ENCODE data around the gene LRWD1. TPM values are rescaled to one million over a fixed set of nuclear protein-coding genes. Genes with fewer than 3 reads are reported as not detected.
"Not testable (repeated sequence)": the region's sequence is repeated elsewhere in the genome, so short reads cannot be mapped to it uniquely, and the experiment has no call there.

LRWD1 gene
- total RNA-seq, 1 donor from 2014 or later, result 22.1 TPM

DNA sequence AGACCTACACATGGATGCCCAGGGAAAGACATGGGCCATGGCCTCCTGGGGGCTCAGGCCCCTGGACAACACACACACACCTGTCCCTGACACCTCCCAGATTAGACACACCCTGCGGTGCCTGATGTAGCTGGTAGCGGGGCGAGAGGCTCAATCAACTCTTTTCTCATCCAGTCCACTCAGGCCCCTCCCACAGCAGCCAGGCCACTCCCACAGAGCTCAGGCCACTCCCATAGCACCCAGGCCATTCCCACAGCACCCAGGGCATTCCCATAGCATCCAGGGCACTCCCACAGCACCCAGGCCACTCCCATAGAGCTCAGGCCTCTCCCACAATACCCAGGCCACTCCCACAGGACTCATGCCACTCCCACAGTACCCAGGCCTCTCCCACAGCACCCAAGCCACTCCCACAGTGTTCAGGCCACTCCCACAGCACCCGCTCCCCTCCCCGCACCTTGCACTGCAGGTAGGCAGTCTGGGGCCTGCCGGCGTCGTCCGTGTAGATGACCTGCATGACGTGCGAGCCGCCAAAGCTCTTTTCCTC, 25.8 kb downstream of the LRWD1 start:
- H3K27ac Mint-ChIP-seq (ENCODE audit: unreplicated experiment); H3K27me3 Mint-ChIP-seq (ENCODE audit: unreplicated experiment); DNase-seq (ENCODE audit: extremely low spot score, unreplicated experiment); H3K36me3 Mint-ChIP-seq (ENCODE audit: unreplicated experiment); H3K4me3 Mint-ChIP-seq (ENCODE audit: unreplicated experiment); H3K4me1 Mint-ChIP-seq (ENCODE audit: unreplicated experiment); H3K9me3 Mint-ChIP-seq (ENCODE audit: unreplicated experiment): not testable (repeated sequence)

DNA sequence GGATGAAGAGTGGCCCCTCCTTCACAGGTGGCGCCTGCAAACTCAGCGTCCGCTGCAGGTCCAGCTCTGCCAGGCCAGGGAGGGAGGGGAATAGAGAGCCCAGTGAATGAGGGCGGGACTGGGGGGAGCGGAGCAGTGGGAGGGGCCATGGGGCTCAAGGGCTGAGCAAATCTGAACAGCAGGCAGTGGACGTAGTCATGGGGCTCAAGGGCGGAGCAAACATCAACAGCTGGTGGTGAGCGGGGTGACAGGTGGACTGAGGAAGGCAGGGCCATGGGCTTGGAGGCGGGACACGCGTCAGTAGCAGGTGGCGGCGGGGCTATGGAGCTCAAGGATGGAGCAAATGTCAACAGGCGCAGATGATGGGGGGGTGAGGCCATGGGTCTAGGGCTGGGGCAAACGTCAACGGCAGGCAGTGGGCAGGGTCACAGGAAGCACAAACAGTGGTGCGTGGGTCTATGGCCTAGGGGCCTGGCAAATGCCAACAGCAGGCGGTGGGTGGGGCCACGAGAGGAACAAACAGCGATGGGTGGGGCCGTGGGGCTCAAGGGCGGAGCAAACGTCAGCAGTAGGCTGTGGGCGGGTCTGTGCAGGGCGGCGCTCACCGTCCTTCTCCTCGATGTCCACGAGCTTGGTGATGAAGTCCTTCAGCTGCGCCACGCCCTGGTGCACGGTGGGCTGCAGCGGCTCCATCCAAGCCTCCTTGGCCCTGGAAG, 28.6 kb downstream of the LRWD1 start:
- not testable (repeated sequence) for H3K9me3 Mint-ChIP-seq (ENCODE audit: unreplicated experiment); DNase-seq (ENCODE audit: extremely low spot score, unreplicated experiment); H3K36me3 Mint-ChIP-seq (ENCODE audit: unreplicated experiment); H3K4me1 Mint-ChIP-seq (ENCODE audit: unreplicated experiment); H3K27ac Mint-ChIP-seq (ENCODE audit: unreplicated experiment); H3K4me3 Mint-ChIP-seq (ENCODE audit: unreplicated experiment); H3K27me3 Mint-ChIP-seq (ENCODE audit: unreplicated experiment)

DNA sequence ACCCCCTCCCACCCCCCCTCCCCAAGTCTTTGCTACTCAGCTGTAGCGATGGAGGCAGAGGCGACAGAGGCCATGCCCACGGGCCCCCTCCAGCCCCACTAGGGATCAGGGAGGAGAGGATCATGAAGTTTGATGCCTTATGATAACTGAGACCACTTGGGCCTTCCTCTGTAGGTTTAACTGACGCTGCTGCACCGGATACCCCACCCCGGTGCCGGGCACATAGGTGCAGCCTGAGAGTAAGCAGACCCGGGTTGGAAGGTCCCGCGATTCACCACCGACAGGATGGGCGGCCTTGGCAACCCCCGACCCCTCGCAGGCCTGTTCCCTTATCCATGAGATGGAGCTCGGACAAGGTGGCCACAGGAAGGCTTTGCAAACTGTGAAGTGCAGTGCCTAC, 29.2 kb downstream of the LRWD1 start:
- H3K27ac Mint-ChIP-seq (ENCODE audit: unreplicated experiment); H3K9me3 Mint-ChIP-seq (ENCODE audit: unreplicated experiment); H3K27me3 Mint-ChIP-seq (ENCODE audit: unreplicated experiment): not testable (repeated sequence)

DNA sequence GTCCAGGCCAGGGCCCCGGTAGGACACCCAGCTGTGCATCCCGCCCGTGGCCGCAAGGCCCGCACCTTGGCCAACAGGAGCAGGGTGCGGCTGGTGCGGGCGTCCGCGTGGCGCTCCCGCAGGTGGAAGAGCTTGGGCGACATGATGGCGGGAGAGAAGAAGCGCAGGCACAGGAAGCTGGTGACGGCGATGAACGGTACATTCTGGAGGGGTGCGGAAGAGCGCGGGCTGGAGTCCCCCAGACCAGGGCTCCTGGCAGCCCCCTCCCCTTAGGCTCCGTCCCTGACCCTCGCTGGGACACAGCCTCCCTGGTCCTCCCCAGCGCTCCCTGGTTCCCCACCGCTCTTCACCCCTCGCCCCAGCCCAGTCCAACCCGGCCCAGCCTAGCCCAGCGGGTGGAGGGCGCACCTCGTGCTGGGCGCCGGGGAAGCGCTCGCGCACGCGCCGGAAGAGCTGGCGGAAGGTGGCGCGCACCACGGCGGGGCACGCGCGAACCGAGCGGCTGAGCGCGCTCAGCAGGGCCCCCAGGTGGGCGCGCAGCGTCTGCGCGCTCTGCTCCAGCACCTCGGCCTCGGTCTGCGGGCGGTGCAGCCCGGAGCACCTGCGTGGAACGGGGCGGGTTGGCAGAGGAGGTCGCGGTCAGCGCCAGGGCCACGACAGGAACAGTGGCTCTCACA, 29.8 kb downstream of the LRWD1 start:
- H3K4me3 Mint-ChIP-seq (ENCODE audit: unreplicated experiment); H3K27ac Mint-ChIP-seq (ENCODE audit: unreplicated experiment); H3K27me3 Mint-ChIP-seq (ENCODE audit: unreplicated experiment); H3K9me3 Mint-ChIP-seq (ENCODE audit: unreplicated experiment); DNase-seq (ENCODE audit: extremely low spot score, unreplicated experiment); H3K4me1 Mint-ChIP-seq (ENCODE audit: unreplicated experiment); H3K36me3 Mint-ChIP-seq (ENCODE audit: unreplicated experiment): not testable (repeated sequence)

More for the DNA sequence above, 29.2 kb downstream of the LRWD1 start:
- not testable (repeated sequence) for DNase-seq (ENCODE audit: extremely low spot score, unreplicated experiment); H3K36me3 Mint-ChIP-seq (ENCODE audit: unreplicated experiment); H3K4me1 Mint-ChIP-seq (ENCODE audit: unreplicated experiment); H3K4me3 Mint-ChIP-seq (ENCODE audit: unreplicated experiment)

DNA sequence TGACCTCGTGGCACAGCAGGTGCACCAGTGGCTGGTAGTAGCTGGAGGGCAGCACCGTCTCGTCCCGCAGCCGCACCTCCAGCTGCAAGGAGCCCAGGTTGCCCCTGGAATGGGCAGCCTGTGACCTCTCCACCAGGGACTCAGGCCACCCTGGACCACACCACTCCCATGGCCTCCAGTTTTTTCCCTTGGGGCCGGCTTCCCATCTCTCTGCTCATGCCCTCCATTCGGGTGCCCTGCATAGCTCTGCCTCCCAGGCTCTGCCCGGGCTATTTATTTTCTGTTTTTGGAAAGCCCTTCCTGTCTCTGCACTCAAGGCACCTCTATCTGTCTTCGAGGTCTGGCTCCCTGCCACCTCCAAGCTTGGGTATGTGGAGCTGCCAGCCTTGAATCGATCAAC, 32.1 kb downstream of the LRWD1 start:
- not testable (repeated sequence) for H3K36me3 Mint-ChIP-seq (ENCODE audit: unreplicated experiment); H3K27me3 Mint-ChIP-seq (ENCODE audit: unreplicated experiment); DNase-seq (ENCODE audit: extremely low spot score, unreplicated experiment); H3K4me1 Mint-ChIP-seq (ENCODE audit: unreplicated experiment); H3K9me3 Mint-ChIP-seq (ENCODE audit: unreplicated experiment); H3K4me3 Mint-ChIP-seq (ENCODE audit: unreplicated experiment); H3K27ac Mint-ChIP-seq (ENCODE audit: unreplicated experiment)

DNA sequence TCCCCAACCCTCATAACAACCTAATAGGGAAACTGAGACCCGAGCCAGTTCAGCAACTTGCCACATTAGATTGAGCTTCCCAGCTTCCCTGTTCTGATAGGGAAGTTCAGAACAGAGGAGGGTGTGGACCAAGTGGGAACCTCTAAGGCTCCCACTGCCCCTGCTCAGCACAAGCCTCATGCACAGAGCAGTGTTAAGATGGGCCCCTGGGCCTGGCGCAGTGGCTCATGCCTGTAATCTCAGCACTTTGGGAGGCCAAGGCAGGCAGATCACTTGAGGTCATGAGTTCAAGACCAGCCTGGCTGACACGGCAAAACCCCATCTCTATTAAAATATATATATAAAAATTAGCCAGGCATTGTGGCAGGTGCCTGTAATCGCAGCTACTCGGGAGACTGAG, 32.5 kb downstream of the LRWD1 start:
- H3K4me1 Mint-ChIP-seq (ENCODE audit: unreplicated experiment); H3K4me3 Mint-ChIP-seq (ENCODE audit: unreplicated experiment); DNase-seq (ENCODE audit: extremely low spot score, unreplicated experiment); H3K36me3 Mint-ChIP-seq (ENCODE audit: unreplicated experiment); H3K9me3 Mint-ChIP-seq (ENCODE audit: unreplicated experiment); H3K27ac Mint-ChIP-seq (ENCODE audit: unreplicated experiment); H3K27me3 Mint-ChIP-seq (ENCODE audit: unreplicated experiment): not testable (repeated sequence)

DNA sequence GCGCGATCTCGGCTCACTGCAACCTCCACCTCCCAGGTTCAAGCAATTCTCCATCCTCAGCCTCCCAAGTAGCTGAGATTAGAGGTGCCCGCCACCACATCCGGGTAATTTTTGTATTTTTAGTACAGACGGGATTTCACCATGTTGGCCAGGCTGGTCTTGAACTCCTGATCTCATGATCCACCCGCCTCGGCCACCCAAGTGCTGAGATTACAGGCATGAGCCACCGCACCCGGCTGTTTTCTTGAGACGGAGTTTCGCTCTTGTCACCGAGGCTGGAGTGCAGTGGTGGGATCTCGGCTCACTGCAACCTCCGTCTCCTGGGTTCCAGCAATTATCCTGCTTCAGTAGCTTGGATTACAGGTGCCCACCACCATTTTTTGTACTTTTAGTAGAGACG, 33.5 kb downstream of the LRWD1 start:
- H3K4me3 Mint-ChIP-seq (ENCODE audit: unreplicated experiment); H3K27ac Mint-ChIP-seq (ENCODE audit: unreplicated experiment); H3K4me1 Mint-ChIP-seq (ENCODE audit: unreplicated experiment); DNase-seq (ENCODE audit: extremely low spot score, unreplicated experiment); H3K9me3 Mint-ChIP-seq (ENCODE audit: unreplicated experiment); H3K36me3 Mint-ChIP-seq (ENCODE audit: unreplicated experiment); H3K27me3 Mint-ChIP-seq (ENCODE audit: unreplicated experiment): not testable (repeated sequence)

DNA sequence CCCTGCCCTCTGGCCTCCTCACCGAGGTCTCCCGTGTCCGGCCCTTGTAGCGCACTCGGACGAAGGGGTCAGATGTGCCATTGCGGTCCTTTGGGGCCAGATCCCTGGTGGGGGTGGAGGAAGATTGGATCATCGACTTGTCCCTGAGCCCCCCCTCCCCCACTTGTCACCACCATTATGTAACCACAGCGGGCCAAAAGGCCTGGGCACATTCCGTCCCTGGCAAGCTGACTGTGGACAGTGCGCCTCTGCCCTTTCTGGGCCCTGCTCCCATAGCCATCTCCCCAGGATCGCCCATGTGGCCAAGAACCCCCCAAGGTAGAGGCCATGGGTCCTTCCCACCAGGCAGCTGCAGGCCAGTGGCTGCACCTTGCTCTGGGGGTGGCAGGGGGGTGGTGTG, 38.4 kb downstream of the LRWD1 start:
- H3K4me1 Mint-ChIP-seq (ENCODE audit: unreplicated experiment); H3K4me3 Mint-ChIP-seq (ENCODE audit: unreplicated experiment); H3K27ac Mint-ChIP-seq (ENCODE audit: unreplicated experiment); H3K36me3 Mint-ChIP-seq (ENCODE audit: unreplicated experiment); DNase-seq (ENCODE audit: extremely low spot score, unreplicated experiment); H3K9me3 Mint-ChIP-seq (ENCODE audit: unreplicated experiment); H3K27me3 Mint-ChIP-seq (ENCODE audit: unreplicated experiment): not testable (repeated sequence)

DNA sequence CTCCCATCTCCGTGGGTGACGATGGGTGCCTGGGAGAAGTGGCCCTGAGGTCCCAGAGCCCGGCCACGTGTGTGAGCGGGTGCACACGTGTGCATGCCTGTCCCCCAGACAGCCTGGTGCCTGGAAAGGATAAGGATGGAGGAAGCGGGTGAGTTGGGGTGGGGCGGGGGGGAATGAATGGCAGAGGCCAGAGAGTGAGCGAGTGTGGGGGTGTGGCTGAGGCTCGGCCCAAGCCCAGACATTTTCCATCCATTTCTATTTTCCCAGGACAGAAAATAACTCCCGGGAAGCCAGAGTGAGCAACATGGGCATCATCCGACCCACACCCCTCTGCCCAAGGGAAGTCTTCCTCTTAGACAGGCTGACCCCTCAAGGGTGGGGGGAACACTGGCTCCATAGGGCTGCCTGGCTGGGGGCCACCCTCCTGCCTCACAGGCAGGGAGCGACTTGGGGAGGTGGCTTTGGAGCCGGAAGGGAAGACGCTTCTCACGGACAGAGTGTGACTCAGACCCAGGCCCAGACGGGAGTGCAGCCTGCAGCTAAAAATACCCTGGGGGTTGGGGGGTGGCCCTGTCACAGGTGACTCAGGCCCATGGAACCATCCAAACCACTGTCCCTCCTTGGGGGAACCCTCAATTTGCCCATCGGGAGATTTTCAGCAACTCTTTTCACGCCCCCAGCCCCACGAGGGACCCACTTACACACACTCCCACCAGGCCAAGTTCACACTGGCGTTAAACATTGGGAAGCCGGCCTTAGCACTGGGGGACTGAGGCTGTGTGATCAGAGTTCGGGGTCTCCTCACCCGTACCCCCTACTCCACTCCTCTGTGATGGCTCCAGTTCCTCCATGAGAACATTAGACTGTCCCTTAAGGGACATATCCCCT, 40.8 kb downstream of the LRWD1 start:
- H3K36me3 Mint-ChIP-seq (ENCODE audit: unreplicated experiment); H3K27me3 Mint-ChIP-seq (ENCODE audit: unreplicated experiment); H3K4me3 Mint-ChIP-seq (ENCODE audit: unreplicated experiment); H3K9me3 Mint-ChIP-seq (ENCODE audit: unreplicated experiment); H3K27ac Mint-ChIP-seq (ENCODE audit: unreplicated experiment); H3K4me1 Mint-ChIP-seq (ENCODE audit: unreplicated experiment): not testable (repeated sequence)
- peak; percentile 56 for DNase-seq (ENCODE audit: extremely low spot score, unreplicated experiment)

DNA sequence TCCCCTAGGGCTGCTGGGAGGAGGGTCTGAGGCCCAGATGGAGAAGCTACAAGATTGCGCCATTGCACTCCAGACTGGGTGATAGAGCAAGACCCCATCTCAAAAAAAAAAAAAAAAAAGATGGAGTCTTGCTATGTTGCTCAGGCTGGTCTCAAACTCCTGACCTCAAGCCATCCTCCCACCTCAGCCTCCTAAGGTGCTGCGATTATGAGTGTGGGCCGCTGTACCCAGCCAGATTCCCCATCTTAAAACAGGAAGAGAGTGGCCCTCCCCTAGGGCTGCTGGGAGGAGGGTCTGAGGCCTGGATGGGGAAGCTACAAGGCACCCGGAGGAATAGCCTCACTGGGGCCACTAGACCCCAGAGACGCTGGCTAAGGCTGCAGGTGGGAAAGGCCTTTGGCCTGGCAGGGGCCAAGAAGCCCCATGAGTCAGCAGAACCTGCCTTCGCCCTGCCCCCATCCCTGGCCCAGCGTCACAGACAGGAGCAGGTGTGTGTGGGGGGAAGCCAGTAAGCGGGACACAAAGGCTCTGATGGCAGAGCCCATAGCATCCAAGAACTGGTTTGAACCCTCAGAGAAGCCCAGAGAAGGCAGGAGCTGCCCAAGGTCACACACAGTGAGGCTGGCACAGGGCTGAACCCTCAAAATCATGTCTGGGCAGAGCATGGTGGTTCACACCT, 42.8 kb downstream of the LRWD1 start:
- H3K27me3 Mint-ChIP-seq (ENCODE audit: unreplicated experiment); DNase-seq (ENCODE audit: extremely low spot score, unreplicated experiment); H3K4me1 Mint-ChIP-seq (ENCODE audit: unreplicated experiment); H3K27ac Mint-ChIP-seq (ENCODE audit: unreplicated experiment); H3K4me3 Mint-ChIP-seq (ENCODE audit: unreplicated experiment); H3K36me3 Mint-ChIP-seq (ENCODE audit: unreplicated experiment); H3K9me3 Mint-ChIP-seq (ENCODE audit: unreplicated experiment): not testable (repeated sequence)

DNA sequence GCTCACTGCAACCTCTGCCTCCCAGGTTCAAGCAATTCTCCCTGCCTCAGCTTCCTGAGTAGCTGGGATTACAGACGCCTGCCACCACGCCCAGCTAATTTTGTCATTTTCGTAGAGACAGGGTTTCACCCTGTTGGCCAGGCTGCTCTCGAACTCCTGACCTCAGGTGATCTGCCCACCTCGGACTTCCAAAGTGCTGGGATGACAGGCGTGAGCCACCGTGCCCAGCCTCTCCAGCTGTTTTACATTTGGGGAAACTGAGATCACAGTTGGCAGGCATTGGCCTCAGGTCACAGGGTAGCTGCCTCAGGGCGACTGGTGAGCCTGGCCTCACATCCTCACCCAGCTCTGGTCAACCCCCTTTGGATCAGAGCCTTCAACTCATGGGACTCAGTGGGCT, 45.8 kb downstream of the LRWD1 start:
- H3K9me3 Mint-ChIP-seq (ENCODE audit: unreplicated experiment); H3K4me1 Mint-ChIP-seq (ENCODE audit: unreplicated experiment); H3K27ac Mint-ChIP-seq (ENCODE audit: unreplicated experiment); H3K4me3 Mint-ChIP-seq (ENCODE audit: unreplicated experiment); DNase-seq (ENCODE audit: extremely low spot score, unreplicated experiment); H3K36me3 Mint-ChIP-seq (ENCODE audit: unreplicated experiment); H3K27me3 Mint-ChIP-seq (ENCODE audit: unreplicated experiment): not testable (repeated sequence)

Measured in osteocyte (in vitro differentiated cells).